ENCODE measurements around the gene ADAMTS2.

ADAMTS2 gene

DNA sequence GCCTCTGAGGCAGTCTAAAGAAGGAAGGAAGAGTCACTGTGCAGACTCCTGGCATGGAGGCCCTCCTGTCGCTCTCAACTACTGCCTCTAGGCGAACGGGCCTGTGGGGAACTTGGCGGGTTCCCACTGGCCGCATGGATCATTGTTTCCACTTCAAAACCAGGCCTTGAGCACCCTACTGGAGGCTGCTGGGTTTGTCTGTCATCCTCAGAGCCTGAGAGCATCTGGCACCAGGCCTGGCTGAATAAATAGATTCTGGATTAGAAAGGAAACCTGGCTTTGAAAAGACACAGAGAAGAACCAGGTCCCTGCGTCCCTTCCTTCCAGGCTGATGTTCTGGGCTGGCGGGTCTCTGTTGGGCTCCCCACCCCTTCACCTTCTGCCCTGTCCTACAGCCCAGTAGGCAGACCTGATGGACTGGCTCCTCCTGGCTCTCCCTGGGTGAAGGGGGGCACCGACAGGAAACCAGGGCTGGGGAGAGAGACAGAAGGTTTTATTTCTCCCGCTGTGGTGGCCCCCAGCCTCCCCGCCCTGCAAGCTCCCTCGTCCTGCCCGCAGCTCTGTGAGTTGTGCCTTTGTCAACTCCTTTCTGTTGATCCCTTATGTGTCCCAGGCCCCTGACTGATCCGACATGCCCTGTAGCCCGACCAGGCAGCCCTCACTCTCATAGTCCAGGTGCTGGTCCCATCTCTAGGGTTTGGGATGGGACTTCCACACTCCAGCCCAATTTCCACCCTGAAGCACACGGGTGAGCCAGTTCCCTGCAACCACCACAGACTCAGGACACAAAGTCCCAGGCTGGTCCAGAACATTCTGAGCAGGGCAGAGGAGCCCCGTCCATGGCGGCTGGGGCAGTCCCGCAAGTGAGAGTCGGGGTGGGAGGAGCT is 50.1 kb downstream of the ADAMTS2 start:
- no peak for FAIRE-seq
- no peak for DNase-seq (ENCODE audit: insufficient read length, low spot score)
- no peak for TF ChIP-seq POLR2AphosphoS5 (IDR thresholded peaks at IDR 0.05; ENCODE audit: low read depth, low read length)
- no peak for TF ChIP-seq TAF1 (IDR thresholded peaks at IDR 0.05; ENCODE audit: low read depth, low read length)
- TF ChIP-seq POU2F2 (IDR thresholded peaks at IDR 0.05; ENCODE audit: low read depth, low read length): no peak
- no peak for TF ChIP-seq PAX5 (IDR thresholded peaks at IDR 0.05; ENCODE audit: insufficient read depth, low read length, severe bottlenecking)
- TF ChIP-seq POLR2A (IDR thresholded peaks at IDR 0.05; ENCODE audit: low read depth, low read length): no peak
- no peak for TF ChIP-seq SPI1 (IDR thresholded peaks at IDR 0.05; ENCODE audit: low read depth, low read length)

DNA sequence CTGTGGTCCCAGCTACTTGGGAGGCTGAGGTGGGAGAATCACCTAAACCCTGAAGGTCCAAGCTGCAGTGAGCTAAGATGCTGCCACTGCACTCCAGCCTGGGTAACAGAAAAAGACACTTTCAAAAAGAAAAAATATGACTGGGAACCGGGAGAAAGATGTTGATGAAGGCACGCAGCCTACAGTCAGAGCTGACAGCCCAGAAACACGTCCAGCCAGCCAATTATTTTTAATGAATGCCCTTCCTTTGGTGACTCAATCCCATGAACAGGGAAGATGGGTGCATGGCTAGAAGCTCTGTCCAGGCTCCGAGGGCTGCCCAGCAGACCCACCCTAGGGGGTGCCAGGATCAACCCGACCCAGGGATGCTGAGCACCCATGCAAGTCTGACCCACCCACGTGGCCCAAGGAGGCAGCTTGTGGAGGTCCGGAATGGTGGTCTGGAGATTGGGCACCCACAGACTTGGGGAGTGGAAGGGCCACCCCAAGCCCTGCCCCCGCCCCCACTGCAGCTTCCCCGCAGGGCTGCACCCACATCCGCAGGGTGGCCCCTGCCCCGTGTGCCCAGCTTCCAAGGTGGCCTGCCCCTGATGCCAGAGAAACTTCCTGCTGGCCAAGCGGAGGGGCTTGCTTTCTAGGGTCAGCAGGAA is 51.0 kb downstream of the ADAMTS2 start:
- FAIRE-seq: no peak

DNA sequence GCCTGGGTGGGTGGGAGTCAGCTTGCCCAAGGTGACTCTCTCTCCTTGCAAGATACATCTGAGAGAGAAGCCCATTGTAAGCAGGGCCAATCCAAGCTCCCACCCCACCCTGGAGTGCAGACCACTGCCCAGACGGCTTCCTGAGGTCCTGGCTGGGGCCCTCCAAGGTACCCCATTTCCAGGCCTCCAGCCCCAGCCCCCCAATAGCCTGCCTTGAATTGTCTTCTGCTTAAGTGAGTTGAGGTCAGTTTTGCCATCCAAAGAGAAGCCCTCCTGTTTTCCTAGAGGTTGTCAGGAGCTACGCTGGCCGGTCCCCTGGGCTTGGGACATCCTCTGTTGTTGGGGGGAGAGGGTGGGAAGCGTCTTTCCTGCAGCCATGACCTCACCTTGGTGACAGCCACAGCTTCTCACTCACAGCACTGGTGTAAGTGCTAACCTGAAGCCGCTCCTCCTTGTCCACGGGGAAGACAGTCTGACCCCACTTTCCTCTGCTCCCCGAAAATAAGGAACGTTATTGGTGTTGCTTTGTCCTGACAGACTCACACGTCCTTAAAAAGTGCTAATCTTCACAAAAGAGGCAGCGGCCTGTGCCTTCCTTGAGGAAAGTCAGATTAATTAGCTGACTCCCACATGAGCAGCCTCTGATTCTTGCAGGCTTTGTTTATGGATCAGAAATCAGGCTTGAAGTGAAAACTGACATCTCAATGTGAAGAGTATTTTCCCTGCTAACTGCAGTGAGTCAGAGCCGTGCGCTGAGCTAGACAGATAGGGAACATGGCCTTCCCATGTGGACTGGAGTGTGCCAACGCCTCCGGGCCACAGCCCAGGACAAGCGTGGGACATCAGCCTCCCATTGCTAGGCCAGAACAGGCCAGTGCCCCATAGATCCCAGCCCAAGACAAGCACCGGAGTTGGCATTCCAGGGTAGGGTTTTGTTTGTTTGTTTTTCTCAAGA is 52.3 kb downstream of the ADAMTS2 start:
- FAIRE-seq (no peak), DNase-seq (ENCODE audit: insufficient read length, low spot score) (no peak)
- TF ChIP-seq PAX5 (IDR thresholded peaks at IDR 0.05; ENCODE audit: insufficient read depth, low read length, severe bottlenecking): no peak
- no peak for TF ChIP-seq POU2F2 (IDR thresholded peaks at IDR 0.05; ENCODE audit: low read depth, low read length)
- TF ChIP-seq POLR2AphosphoS5 (IDR thresholded peaks at IDR 0.05; ENCODE audit: low read depth, low read length): no peak
- TF ChIP-seq SPI1 (IDR thresholded peaks at IDR 0.05; ENCODE audit: low read depth, low read length): no peak
- TF ChIP-seq POLR2A (IDR thresholded peaks at IDR 0.05; ENCODE audit: low read depth, low read length): no peak
- no peak for TF ChIP-seq TAF1 (IDR thresholded peaks at IDR 0.05; ENCODE audit: low read depth, low read length)

More for the DNA sequence above, 51.0 kb downstream of the ADAMTS2 start:
- no peak for DNase-seq (ENCODE audit: insufficient read length, low spot score)
- TF ChIP-seq POLR2AphosphoS5 (IDR thresholded peaks at IDR 0.05; ENCODE audit: low read depth, low read length) (no peak), POLR2A (IDR thresholded peaks at IDR 0.05; ENCODE audit: low read depth, low read length) (no peak), POU2F2 (IDR thresholded peaks at IDR 0.05; ENCODE audit: low read depth, low read length) (no peak), TAF1 (IDR thresholded peaks at IDR 0.05; ENCODE audit: low read depth, low read length) (no peak), SPI1 (IDR thresholded peaks at IDR 0.05; ENCODE audit: low read depth, low read length) (no peak), PAX5 (IDR thresholded peaks at IDR 0.05; ENCODE audit: insufficient read depth, low read length, severe bottlenecking) (no peak)

DNA sequence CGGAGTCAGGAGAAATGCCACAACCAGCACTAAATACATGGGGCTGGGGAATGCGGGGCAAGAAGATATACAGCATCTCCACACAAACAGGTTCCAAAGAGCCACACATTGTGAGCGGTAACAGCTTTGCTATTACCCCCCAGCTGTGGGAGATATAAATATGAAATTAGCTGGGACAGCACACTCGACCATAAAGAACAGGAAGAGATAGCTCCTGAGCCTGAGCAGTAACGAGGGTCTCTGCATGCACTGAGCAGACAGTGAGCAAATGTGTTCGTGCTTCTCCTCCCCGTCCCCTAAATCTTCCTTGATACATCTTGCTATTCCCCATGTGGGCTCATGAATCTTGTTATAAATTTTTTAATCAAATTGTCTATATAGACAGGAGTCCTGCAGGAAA is 53.1 kb downstream of the ADAMTS2 start:
- FAIRE-seq: no peak
- no peak for DNase-seq (ENCODE audit: insufficient read length, low spot score)
- no peak for TF ChIP-seq PAX5 (IDR thresholded peaks at IDR 0.05; ENCODE audit: insufficient read depth, low read length, severe bottlenecking)
- no peak for TF ChIP-seq POLR2A (IDR thresholded peaks at IDR 0.05; ENCODE audit: low read depth, low read length)
- no peak for TF ChIP-seq TAF1 (IDR thresholded peaks at IDR 0.05; ENCODE audit: low read depth, low read length)
- TF ChIP-seq SPI1 (IDR thresholded peaks at IDR 0.05; ENCODE audit: low read depth, low read length): no peak
- TF ChIP-seq POU2F2 (IDR thresholded peaks at IDR 0.05; ENCODE audit: low read depth, low read length): no peak
- no peak for TF ChIP-seq POLR2AphosphoS5 (IDR thresholded peaks at IDR 0.05; ENCODE audit: low read depth, low read length)

DNA sequence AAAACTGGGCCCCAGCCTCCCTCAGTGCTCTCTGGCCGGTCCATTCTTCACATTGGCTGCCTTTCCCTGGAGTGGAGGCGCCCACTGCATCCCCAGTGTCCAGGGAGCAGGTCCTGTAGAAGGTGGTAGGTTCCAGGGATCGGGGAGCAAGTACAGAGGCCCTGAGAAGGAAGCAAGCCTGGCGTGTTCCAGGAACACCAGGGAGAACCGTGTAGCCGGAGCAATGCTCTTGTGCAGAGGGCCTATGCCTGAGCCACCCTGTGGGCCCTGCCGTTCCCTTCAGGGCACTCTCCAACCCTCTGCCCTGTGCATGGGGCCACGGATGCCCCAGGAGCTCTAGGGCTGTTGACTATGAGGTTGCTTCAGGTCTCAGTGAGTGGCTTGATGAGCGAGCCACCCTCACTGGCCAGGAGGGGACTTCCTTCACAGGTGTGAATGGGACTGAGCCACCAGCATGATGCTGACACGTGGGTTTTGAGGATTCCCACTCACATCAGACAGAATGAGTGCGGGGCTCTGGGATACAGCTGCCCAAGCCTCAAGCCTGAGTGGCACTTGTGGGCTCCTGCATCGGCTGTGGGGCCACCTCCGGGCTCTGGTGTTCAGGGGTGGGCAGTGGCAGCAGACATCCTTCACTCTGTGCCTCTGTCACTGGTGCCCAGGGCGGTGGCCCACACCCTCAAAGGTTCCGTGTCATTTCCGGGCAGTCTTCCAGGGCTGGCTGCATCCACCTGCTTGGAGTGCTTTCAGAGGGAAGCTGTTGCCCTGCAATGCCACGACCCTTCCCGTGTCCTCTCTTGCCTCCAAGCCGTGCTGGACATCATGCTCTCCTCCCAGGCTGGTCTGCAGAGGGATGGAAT is 54.4 kb downstream of the ADAMTS2 start:
- TF ChIP-seq POLR2AphosphoS5 (IDR thresholded peaks at IDR 0.05; ENCODE audit: low read depth, low read length): no peak
- no peak for TF ChIP-seq PAX5 (IDR thresholded peaks at IDR 0.05; ENCODE audit: insufficient read depth, low read length, severe bottlenecking)
- TF ChIP-seq TAF1 (IDR thresholded peaks at IDR 0.05; ENCODE audit: low read depth, low read length): no peak
- no peak for TF ChIP-seq POU2F2 (IDR thresholded peaks at IDR 0.05; ENCODE audit: low read depth, low read length)
- TF ChIP-seq POLR2A (IDR thresholded peaks at IDR 0.05; ENCODE audit: low read depth, low read length): no peak
- TF ChIP-seq SPI1 (IDR thresholded peaks at IDR 0.05; ENCODE audit: low read depth, low read length): no peak
- DNase-seq (ENCODE audit: insufficient read length, low spot score): no peak
- FAIRE-seq: no peak

DNA sequence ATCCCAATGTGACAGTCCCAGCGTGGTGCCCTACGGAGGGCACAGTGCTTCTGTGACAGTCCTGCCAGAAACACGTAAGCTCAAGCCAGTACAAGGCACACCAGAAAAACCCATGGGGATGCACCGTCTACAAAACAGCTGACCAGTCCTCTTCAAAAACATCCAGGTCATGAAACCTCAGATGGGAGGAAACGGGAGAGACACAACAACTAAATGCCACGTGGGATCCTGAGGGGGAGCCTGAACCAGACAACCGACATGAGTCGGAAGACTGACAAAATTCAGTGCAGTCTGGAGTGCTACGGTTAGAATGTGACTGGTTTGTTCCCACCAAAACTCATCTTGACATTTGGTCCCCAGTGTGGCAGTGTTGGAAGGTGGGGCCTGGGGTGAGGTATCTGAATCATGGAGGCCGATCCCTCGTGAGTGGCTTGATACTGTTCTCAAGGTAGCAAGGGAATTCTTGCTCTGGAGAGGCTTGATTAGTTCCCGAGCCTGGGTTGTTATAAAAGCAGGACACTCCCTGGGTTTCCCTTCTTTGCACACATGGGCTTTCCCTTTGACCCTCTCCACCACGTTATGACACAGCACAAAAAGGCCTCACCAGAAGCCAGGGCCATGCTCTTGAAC is 55.4 kb downstream of the ADAMTS2 start:
- no peak for DNase-seq (ENCODE audit: insufficient read length, low spot score)
- TF ChIP-seq PAX5 (IDR thresholded peaks at IDR 0.05; ENCODE audit: insufficient read depth, low read length, severe bottlenecking): no peak
- TF ChIP-seq POLR2A (IDR thresholded peaks at IDR 0.05; ENCODE audit: low read depth, low read length): no peak
- no peak for TF ChIP-seq SPI1 (IDR thresholded peaks at IDR 0.05; ENCODE audit: low read depth, low read length)
- TF ChIP-seq POLR2AphosphoS5 (IDR thresholded peaks at IDR 0.05; ENCODE audit: low read depth, low read length): no peak
- no peak for TF ChIP-seq POU2F2 (IDR thresholded peaks at IDR 0.05; ENCODE audit: low read depth, low read length)
- TF ChIP-seq TAF1 (IDR thresholded peaks at IDR 0.05; ENCODE audit: low read depth, low read length): no peak
- FAIRE-seq: no peak

DNA sequence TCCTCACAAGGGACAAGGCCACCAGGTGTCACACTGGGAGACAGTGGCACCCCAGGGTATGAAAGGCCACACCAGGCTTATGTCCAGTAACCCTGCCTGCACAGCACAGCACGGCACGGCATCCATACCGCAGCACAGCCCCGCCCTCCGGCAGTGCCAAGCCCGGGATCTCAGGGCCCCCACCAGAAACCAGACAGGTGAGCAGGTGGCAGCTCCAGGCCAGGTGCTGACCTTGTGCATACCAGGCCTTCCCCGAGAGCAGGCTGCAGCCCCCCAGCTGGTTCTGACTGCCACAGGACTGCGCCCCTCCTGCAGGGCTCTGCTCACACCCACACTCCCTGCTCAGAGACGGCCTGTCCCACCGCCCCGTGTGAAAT is 56.5 kb downstream of the ADAMTS2 start:
- TF ChIP-seq POLR2AphosphoS5 (IDR thresholded peaks at IDR 0.05; ENCODE audit: low read depth, low read length): no peak
- no peak for TF ChIP-seq POLR2A (IDR thresholded peaks at IDR 0.05; ENCODE audit: low read depth, low read length)
- TF ChIP-seq SPI1 (IDR thresholded peaks at IDR 0.05; ENCODE audit: low read depth, low read length): no peak
- no peak for TF ChIP-seq POU2F2 (IDR thresholded peaks at IDR 0.05; ENCODE audit: low read depth, low read length)
- TF ChIP-seq PAX5 (IDR thresholded peaks at IDR 0.05; ENCODE audit: insufficient read depth, low read length, severe bottlenecking): no peak
- TF ChIP-seq TAF1 (IDR thresholded peaks at IDR 0.05; ENCODE audit: low read depth, low read length): no peak
- DNase-seq (ENCODE audit: insufficient read length, low spot score): no peak
- no peak for FAIRE-seq

All from GM12891 (cell line).